Lung (tissue), 12 donors: Measurements from ENCODE around the gene BMAL1. TPM values are rescaled to one million over a fixed set of nuclear protein-coding genes. Genes with fewer than 3 reads are reported as not detected.

Experiments used
- ATAC-seq: fragments of 200-7000 bp; cut with Tn5 transposase; one replicate; pipeline ENCODE4 v1.9.1; 2020; ENCODE audit warnings: moderate number of reproducible peaks; ENCODE audit not compliant: insufficient read depth, low FRiP score
- DNase-seq, 3 donors: peaks; one replicate each; pipeline ENCODE4 v3.0.0-alpha.2; 2013 to 2017
- H3K27ac ChIP-seq, 2 donors: one replicate each; pipeline ENCODE4 v1.5.1; 2013; ENCODE audit warnings: mild to moderate bottlenecking in 2 of 2, moderate library complexity in 2 of 2, control low read depth in 1 of 2, inconsistent platforms in 1 of 2, low read depth in 1 of 2, low read length in 1 of 2
- H3K27me3 ChIP-seq, 3 donors: one replicate each; pipeline ENCODE4 v1.5.1; 2013; ENCODE audit warnings: low read length in 2 of 3; ENCODE audit not compliant: control insufficient read depth in 3 of 3, insufficient read depth in 3 of 3
- H3K36me3 ChIP-seq, 4 donors: one replicate each; pipeline ENCODE4 v1.5.1; 2013; ENCODE audit warnings: low read length in 4 of 4, mild to moderate bottlenecking in 1 of 4, moderate library complexity in 1 of 4; ENCODE audit not compliant: control insufficient read depth in 4 of 4, insufficient read depth in 4 of 4
- H3K4me1 ChIP-seq, 5 donors: one replicate each; pipeline ENCODE4 v1.5.1; 2013; ENCODE audit warnings: low read length in 5 of 5, mild to moderate bottlenecking in 2 of 5, moderate library complexity in 1 of 5; ENCODE audit not compliant: control insufficient read depth in 5 of 5, insufficient read depth in 5 of 5
- H3K4me3 ChIP-seq: one replicate; pipeline ENCODE4 v1.5.1; 2013; ENCODE audit warnings: mild to moderate bottlenecking, control low read depth, moderate library complexity
- H3K9ac ChIP-seq, 2 donors: one replicate each; pipeline ENCODE4 v1.5.1; 2013; ENCODE audit warnings: low read length in 2 of 2, control low read depth in 1 of 2; ENCODE audit not compliant: insufficient read depth in 1 of 2
- H3K9me3 ChIP-seq, 4 donors: one replicate each; pipeline ENCODE4 v1.5.1; 2013; ENCODE audit warnings: low read length in 3 of 4, mild to moderate bottlenecking in 1 of 4, moderate library complexity in 1 of 4; ENCODE audit not compliant: control insufficient read depth in 4 of 4, insufficient read depth in 3 of 4
- whole genome bisulfite sequencing, 2 donors: extraction: QIAGEN DNeasy Blood & Tissue Kit; methylation state at CpG; one replicate each; pipeline ENCODE4 v1.1.7; 2013; 5-methylcytosine and 5-hydroxymethylcytosine counted together
- polyA plus RNA-seq, 2 donors: library from polyadenylated mRNA; stranded (reverse); fragments of 200-250 nt; gene quantifications; one replicate each; pipeline ENCODE4 v1.2.1, GENCODE V29; 2013
- total RNA-seq, 2 donors: library from RNA; depleted of rRNA in 1 of 2; stranded (reverse); fragments of >200 nt in 1 of 2; gene quantifications; one replicate each; pipeline ENCODE4 v1.2.1, GENCODE V29; 2014 to 2021
- TF ChIP-seq, protein P1 (sequence below): IDR thresholded peaks from 2 replicates; pipeline ENCODE4 v1.5.1; 2012; ENCODE audit warnings: mild to moderate bottlenecking; ENCODE audit errors: control extremely low read depth, extremely low read depth
- donor health status: control.
- donor health status: control.
- donor health status: Bipolar disorder and iron deficiency.
- donor health status: healthy.
- donor health status: DM: yes; HTN: yes; CAD: no.

BMAL1 gene
- total and polyA plus RNA-seq, 4 donors: 13.4 to 38.0 (median 26.2) TPM

DNA sequence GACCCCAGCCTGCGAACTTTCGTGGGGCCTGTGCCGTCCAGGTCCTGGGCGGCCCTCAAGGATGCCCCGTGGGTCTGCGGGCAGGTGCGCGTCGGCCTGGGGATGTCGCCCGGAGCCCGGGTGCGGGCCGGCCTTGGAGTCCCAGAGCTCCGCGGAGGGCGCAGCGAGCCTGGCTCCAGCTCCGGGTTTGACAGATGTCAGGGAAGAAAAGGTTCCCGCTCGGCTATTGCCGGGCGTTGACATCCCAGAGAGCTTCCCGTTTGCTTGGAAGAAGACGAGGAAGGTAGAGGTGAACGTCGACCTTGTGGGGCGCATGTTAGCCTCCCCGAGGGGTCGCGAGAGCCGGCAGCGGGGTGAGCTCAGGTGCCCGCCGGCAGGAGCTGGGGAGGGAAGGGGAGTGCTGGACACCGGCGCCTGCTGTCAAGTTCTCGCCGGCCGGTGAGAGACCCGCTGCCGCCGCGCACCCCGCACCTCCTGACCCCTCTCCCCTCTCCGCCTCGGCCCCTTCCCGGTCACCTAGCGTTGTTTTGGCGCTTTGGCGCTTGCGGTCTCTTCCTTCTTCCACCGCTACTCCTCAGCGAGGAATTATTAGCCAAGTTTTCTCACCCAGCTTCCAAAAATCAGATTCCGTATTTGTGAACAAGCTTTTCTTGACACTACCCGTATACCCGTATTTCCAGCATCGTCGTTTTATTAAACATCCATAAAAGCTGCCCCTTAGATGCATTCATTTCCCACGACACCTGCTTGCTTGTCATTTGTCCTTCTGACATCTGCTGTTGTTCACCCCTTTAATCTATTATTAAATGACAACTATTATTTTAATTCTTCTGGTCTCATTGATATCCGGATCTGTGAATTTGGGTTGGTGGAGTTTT, 1.3 kb downstream of the BMAL1 start:
- DNase-seq: peak in 1 of 3 donors; percentile 14
- peak overlapping the region; percentile 95 for H3K4me3 ChIP-seq
- H3K9me3 ChIP-seq: no peaks in the 10 kb centered on the region
- H3K27ac ChIP-seq: no peak overlapping the region
- peaks cover 0 to 2% (median 0%) of the 10 kb centered on the region in 4 donors for H3K36me3 ChIP-seq
- 5 to 8% methylated on average over 58 to 61 of the region's 61 CpGs for WGBS, 2 donors
- ATAC-seq: no peak
- H3K27me3 ChIP-seq: peaks cover 0 to 65% (median 51%) of the 10 kb centered on the region in 3 donors
- TF ChIP-seq, protein P1, sequence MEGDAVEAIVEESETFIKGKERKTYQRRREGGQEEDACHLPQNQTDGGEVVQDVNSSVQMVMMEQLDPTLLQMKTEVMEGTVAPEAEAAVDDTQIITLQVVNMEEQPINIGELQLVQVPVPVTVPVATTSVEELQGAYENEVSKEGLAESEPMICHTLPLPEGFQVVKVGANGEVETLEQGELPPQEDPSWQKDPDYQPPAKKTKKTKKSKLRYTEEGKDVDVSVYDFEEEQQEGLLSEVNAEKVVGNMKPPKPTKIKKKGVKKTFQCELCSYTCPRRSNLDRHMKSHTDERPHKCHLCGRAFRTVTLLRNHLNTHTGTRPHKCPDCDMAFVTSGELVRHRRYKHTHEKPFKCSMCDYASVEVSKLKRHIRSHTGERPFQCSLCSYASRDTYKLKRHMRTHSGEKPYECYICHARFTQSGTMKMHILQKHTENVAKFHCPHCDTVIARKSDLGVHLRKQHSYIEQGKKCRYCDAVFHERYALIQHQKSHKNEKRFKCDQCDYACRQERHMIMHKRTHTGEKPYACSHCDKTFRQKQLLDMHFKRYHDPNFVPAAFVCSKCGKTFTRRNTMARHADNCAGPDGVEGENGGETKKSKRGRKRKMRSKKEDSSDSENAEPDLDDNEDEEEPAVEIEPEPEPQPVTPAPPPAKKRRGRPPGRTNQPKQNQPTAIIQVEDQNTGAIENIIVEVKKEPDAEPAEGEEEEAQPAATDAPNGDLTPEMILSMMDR: no peak
- no peak overlapping the region for H3K9ac ChIP-seq
- peaks cover 0 to 13% (median 5%) of the 10 kb centered on the region in 5 donors for H3K4me1 ChIP-seq

DNA sequence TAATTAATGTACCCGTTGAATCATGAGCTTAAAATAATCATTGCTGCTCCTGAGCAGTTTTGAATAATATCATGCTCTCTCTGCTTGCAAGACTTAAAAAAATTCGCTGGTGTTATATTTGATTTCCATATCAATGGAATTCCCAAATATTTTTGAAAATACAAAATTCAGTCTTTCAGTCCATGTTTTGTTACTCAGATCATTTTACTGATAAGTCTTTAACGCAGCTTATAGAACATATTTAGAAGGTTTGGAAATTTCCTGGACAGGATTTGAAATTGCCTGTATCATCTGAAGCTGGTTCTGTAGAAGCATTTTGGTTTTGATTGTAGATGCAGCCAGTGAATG, 1.9 kb downstream of the BMAL1 start:
- peak in 1 of 3 donors; percentile 17 for DNase-seq

DNA sequence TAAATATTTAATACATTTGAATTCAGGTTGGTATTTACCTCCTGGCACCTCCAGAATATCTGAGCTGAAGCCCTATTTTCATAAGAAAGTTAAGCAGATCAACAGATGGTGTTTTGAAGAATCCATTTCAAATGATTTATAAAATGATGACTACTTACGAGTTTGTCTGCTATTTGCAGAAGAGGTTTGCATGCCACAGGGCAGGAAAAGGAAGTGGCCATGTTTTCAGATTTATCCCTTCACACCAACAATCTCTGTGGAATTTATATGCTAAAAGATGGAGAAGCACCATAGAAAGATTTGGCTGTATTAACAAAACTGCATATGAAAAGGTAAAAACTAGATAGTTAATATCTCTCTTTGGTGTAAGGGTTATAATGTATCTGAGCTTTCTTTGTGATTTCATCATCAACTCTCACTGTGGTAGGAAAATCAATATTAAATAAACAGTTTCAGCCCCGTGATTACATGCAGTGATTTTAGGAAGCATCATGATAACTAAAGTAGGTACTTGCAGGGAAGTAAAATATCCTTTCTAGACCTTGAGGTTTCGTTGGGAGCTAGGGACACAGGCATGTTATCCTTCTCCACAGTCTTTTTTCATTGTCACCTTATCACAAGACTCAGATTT, 2.6 kb downstream of the BMAL1 start:
- Histone ChIP-seq H3K27ac (no peak overlapping the region), H3K9ac (no peak overlapping the region), H3K9me3 (no peaks in the 10 kb centered on the region), H3K4me1 (peaks cover 0 to 13% (median 5%) of the 10 kb centered on the region in 5 donors), H3K27me3 (peaks cover 0 to 56% (median 38%) of the 10 kb centered on the region in 3 donors), H3K4me3 (no peak overlapping the region), H3K36me3 (peaks cover 0 to 2% (median 0%) of the 10 kb centered on the region in 4 donors)
- ATAC-seq (no peak), DNase-seq (no peak)
- TF ChIP-seq, protein P1: no peak
- WGBS, 2 donors: 41 to 47% methylated on average over 3 of the region's 3 CpGs

More for the DNA sequence above, 1.9 kb downstream of the BMAL1 start:
- Histone ChIP-seq H3K36me3 (peaks cover 0 to 2% (median 0%) of the 10 kb centered on the region in 4 donors), H3K4me1 (peaks cover 0 to 13% (median 5%) of the 10 kb centered on the region in 5 donors), H3K9ac (no peak overlapping the region), H3K27me3 (peaks cover 0 to 61% (median 45%) of the 10 kb centered on the region in 3 donors), H3K4me3 (no peak overlapping the region), H3K9me3 (no peaks in the 10 kb centered on the region), H3K27ac (no peak overlapping the region)
- TF ChIP-seq, protein P1: no peak
- 72 to 80% methylated on average over 3 of the region's 3 CpGs for WGBS, 2 donors
- no peak for ATAC-seq
